Breast epithelium (tissue), 3 donors: ENCODE data around the gene PCF11.

Experiments
- CTCF ChIP-seq, 3 donors: fragments of 450-650 bp; IDR thresholded peaks; one replicate each; pipeline ENCODE4 v1.5.1; 2016 to 2017; ENCODE audit warnings: antibody characterized with exemption in 3 of 3, mild to moderate bottlenecking in 3 of 3, moderate library complexity in 3 of 3
- POLR2A ChIP-seq: fragments of 450-650 bp; IDR thresholded peaks from one replicate; pipeline ENCODE4 v1.6.1; 2016; ENCODE audit warnings: antibody characterized with exemption, mild to moderate bottlenecking, moderate library complexity

GRCh38 chr11:83112886-83113285, 44.0 kb upstream of the PCF11 start:
- TF ChIP-seq CTCF (IDR thresholded peaks at IDR 0.05) = no peak
- no peak for TF ChIP-seq POLR2A
